Lower lobe of right lung (tissue), 2 donors: ENCODE results near the gene SPOUT1. TPM values are rescaled to one million over a fixed set of nuclear protein-coding genes. Genes with fewer than 3 reads are reported as not detected.
"Not testable (repeated sequence)": the region's sequence is repeated elsewhere in the genome, so short reads cannot be mapped to it uniquely, and the experiment has no call there.

ENCODE experiments used
- ATAC-seq, 2 donors: fragments of 200-7000 bp; cut with Tn5 transposase; one replicate each; pipeline ENCODE4 v1.9.1; 2020 to 2022; ENCODE audit warnings: mild to moderate bottlenecking in 2 of 2, moderate library complexity in 2 of 2
- DNase-seq: peaks from one replicate; pipeline ENCODE4 v3.0.0-alpha.2; 2020
- H3K27ac ChIP-seq: fragments of 200-600 bp; one replicate; pipeline ENCODE4 v1.8.0; 2022
- H3K27me3 ChIP-seq: fragments of 200-600 bp; one replicate; pipeline ENCODE4 v1.8.0; 2022; ENCODE audit warnings: low read depth
- H3K36me3 ChIP-seq: fragments of 200-600 bp; one replicate; pipeline ENCODE4 v1.8.0; 2022; ENCODE audit warnings: mild to moderate bottlenecking
- H3K4me1 ChIP-seq: fragments of 200-600 bp; one replicate; pipeline ENCODE4 v1.8.0; 2022
- H3K4me3 ChIP-seq: fragments of 200-600 bp; one replicate; pipeline ENCODE4 v1.8.0; 2022; ENCODE audit warnings: mild to moderate bottlenecking
- H3K9me3 ChIP-seq: fragments of 200-600 bp; one replicate; pipeline ENCODE4 v1.8.0; 2022
- intact Hi-C: fragments of 100-400 bp; cut with DNase I; formaldehyde crosslinking; loops from one replicate; pipeline ENCODE4 v1.11.0; 2022
- total RNA-seq: library from RNA; stranded (reverse); fragmentation: NEBNext Ultra II Directional; extraction: Animal tissue kit (Norgen Biotek cat#: 25700); gene quantifications from one replicate; pipeline ENCODE4 v1.2.1, GENCODE V29; 2021
- TF ChIP-seq, protein P1 (sequence below): fragments of 200-600 bp; IDR thresholded peaks from one replicate; pipeline ENCODE4 v1.8.0; 2022; ENCODE audit warnings: antibody characterized with exemption, mild to moderate bottlenecking
- donor health status: DM: no; HTN: yes; CAD: no; lungs with severe emphysema.

SPOUT1 gene
- total RNA-seq, 1 donor from 2014 or later: 32.1 TPM

GRCh38 chr9:128786681-128787601, 42.7 kb downstream of the SPOUT1 start, which contains the start of gene TBC1D13:
TSS of gene TBC1D13 (plus strand) at chr9:128787253. CDS start at chr9:128787354, 101 bp downstream.
- Histone ChIP-seq H3K4me3 (peak within 1 kb of the TSS; percentile 91), H3K27me3 (no peaks in the 10 kb centered on the region), H3K36me3 (peaks cover 17% of the 10 kb centered on the region), H3K4me1 (peaks cover 14% of the 10 kb centered on the region), H3K9me3 (no peaks in the 10 kb centered on the region), H3K27ac (peak within 1 kb of the TSS; percentile 85)
- DNase-seq: peak; percentile 93
- intact Hi-C loops: no loop called here
- TF ChIP-seq, protein P1, sequence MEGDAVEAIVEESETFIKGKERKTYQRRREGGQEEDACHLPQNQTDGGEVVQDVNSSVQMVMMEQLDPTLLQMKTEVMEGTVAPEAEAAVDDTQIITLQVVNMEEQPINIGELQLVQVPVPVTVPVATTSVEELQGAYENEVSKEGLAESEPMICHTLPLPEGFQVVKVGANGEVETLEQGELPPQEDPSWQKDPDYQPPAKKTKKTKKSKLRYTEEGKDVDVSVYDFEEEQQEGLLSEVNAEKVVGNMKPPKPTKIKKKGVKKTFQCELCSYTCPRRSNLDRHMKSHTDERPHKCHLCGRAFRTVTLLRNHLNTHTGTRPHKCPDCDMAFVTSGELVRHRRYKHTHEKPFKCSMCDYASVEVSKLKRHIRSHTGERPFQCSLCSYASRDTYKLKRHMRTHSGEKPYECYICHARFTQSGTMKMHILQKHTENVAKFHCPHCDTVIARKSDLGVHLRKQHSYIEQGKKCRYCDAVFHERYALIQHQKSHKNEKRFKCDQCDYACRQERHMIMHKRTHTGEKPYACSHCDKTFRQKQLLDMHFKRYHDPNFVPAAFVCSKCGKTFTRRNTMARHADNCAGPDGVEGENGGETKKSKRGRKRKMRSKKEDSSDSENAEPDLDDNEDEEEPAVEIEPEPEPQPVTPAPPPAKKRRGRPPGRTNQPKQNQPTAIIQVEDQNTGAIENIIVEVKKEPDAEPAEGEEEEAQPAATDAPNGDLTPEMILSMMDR: no peak
- ATAC-seq: peak; percentile 99

GRCh38 chr9:128785427-128785826, 44.2 kb downstream of the SPOUT1 start:
- H3K36me3 ChIP-seq: peaks cover 2% of the 10 kb centered on the region
- TF ChIP-seq, protein P1: no peak
- intact Hi-C loops: no loop called here
- H3K27ac ChIP-seq: no peak overlapping the region
- H3K4me1 ChIP-seq: peaks cover 14% of the 10 kb centered on the region
- no peak for ATAC-seq
- H3K27me3 ChIP-seq: no peaks in the 10 kb centered on the region
- no peaks in the 10 kb centered on the region for H3K9me3 ChIP-seq
- no peak overlapping the region for H3K4me3 ChIP-seq
- no peak for DNase-seq

GRCh38 chr9:128782669-128783068, 46.9 kb downstream of the SPOUT1 start:
- no peaks in the 10 kb centered on the region for H3K27me3 ChIP-seq
- DNase-seq (no peak), ATAC-seq (no peak)
- intact Hi-C loops: no loop called here
- H3K4me1 ChIP-seq: peaks cover under 1% of the 10 kb centered on the region
- H3K36me3 ChIP-seq: no peaks in the 10 kb centered on the region
- TF ChIP-seq, protein P1: no peak
- no peak overlapping the region for H3K27ac ChIP-seq
- H3K4me3 ChIP-seq: no peak overlapping the region
- no peaks in the 10 kb centered on the region for H3K9me3 ChIP-seq

GRCh38 chr9:128781187-128782070, 48.2 kb downstream of the SPOUT1 start:
- no peak overlapping the region for H3K4me3 ChIP-seq
- TF ChIP-seq, protein P1: no peak
- intact Hi-C loops: no loop called here
- no peak for ATAC-seq
- no peaks in the 10 kb centered on the region for H3K4me1 ChIP-seq
- H3K9me3 ChIP-seq: no peaks in the 10 kb centered on the region
- H3K36me3 ChIP-seq: no peaks in the 10 kb centered on the region
- no peaks in the 10 kb centered on the region for H3K27me3 ChIP-seq
- H3K27ac ChIP-seq: no peak overlapping the region
- no peak for DNase-seq

- H3K36me3 ChIP-seq, H3K4me3 ChIP-seq, H3K9me3 ChIP-seq, H3K27ac ChIP-seq, DNase-seq, H3K27me3 ChIP-seq, H3K4me1 ChIP-seq, ATAC-seq, intact Hi-C loops: not testable (repeated sequence)
Observed at GRCh38 chr9:128780093-128780492, 49.5 kb downstream of the SPOUT1 start.
